PFSK-1 (cell line): ENCODE results near the gene SLC25A47.

Experiments
- FOXP2 ChIP-seq: optimal IDR thresholded peaks from 2 replicates; pipeline ENCODE3; 2011; ENCODE audit warnings: borderline replicate concordance, control low read depth, inconsistent platforms; ENCODE audit not compliant: insufficient read depth; ENCODE audit errors: extremely low read length, extremely low read depth
- POLR2AphosphoS5 ChIP-seq: IDR thresholded peaks from 2 replicates; pipeline ENCODE4 v1.6.1; 2012; ENCODE audit warnings: low read depth, mild to moderate bottlenecking, control low read depth, low read length, moderate library complexity
- REST ChIP-seq, 2 experiments: IDR thresholded peaks; 2 replicates each; pipeline versions ENCODE4 v1.6.1 to v1.8.0; 2011 to 2012; ENCODE audit warnings: low read depth in 2 of 2, low read length in 2 of 2, control low read depth in 1 of 2, inconsistent platforms in 1 of 2, mild to moderate bottlenecking in 1 of 2, moderate library complexity in 1 of 2; ENCODE audit not compliant: insufficient read depth in 1 of 2
- SIN3A ChIP-seq: IDR thresholded peaks from 2 replicates; pipeline ENCODE4 v1.6.1; 2012; ENCODE audit warnings: mild to moderate bottlenecking, low read length, moderate library complexity, borderline replicate concordance; ENCODE audit not compliant: insufficient read depth
- TAF1 ChIP-seq: IDR thresholded peaks from 2 replicates; pipeline ENCODE4 v1.6.1; 2012; ENCODE audit warnings: low read length, control low read depth, borderline replicate concordance; ENCODE audit not compliant: insufficient read depth

SLC25A47 gene

GRCh38 chr14:100329233-100330006, 6.3 kb downstream of the SLC25A47 start:
- TF ChIP-seq POLR2AphosphoS5 (no peak), TAF1 (no peak), SIN3A (no peak), REST (IDR thresholded peaks at IDR 0.05; ENCODE audit: insufficient read depth in 1 of 2, low read depth in 2 of 2, low read length in 2 of 2) (no peak), FOXP2 (no peak)

DNA sequence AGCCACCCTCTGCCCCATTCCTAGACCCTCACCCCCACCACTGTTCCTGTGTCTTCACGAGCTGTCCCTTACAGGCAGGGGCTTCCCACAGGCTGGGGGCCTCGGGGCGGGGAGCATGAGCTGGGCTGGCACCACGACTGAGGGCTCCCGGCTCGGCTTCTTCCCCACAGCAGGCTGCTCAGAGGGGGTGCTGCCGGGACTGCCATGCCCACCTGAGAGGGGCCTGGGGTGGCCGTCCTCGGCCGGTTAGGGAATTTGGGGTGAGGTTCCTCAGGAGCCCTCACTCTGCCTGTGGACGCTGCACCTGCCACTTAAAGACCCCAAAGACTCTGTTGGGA, 6.8 kb downstream of the SLC25A47 start:
- TF ChIP-seq REST (IDR thresholded peaks at IDR 0.05; ENCODE audit: insufficient read depth in 1 of 2, low read depth in 2 of 2, low read length in 2 of 2) (no peak), FOXP2 (no peak), TAF1 (no peak), SIN3A (no peak), POLR2AphosphoS5 (no peak)

- no peak for TF ChIP-seq TAF1
- no peak for TF ChIP-seq FOXP2
- TF ChIP-seq POLR2AphosphoS5: no peak
- TF ChIP-seq SIN3A: no peak
Measured at GRCh38 chr14:100330388-100330931, 7.3 kb downstream of the SLC25A47 start.

DNA sequence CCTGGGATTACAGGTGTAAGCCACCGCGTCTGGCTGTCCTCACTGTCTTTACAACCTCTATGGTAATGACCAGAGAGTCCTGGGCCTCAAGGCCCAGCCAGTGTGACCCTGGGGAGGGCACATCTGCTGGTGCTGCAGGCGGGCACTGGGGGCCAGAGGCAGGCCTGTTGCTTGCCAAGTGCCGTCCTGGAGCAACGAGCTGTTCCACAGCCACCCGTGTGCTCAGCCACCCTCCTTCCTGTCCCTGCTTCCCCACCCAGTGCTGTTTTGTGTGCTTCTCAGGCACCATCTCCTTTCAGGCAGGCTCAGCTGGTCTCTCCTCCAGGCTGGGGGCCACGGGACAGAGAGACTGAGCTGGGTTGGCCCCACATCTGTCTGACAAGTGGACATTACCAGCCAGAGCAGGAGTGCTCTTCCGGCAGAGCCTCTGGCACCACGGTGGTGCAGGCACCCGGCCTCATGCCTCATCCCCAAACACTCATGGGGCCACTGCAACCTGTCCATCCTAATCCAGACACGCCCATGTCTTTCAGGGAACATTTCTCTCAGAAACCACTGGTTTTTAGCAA, 9.0 kb downstream of the SLC25A47 start:
- TF ChIP-seq POLR2AphosphoS5: no peak
- TF ChIP-seq TAF1: no peak
- TF ChIP-seq SIN3A: no peak
- no peak for TF ChIP-seq REST (IDR thresholded peaks at IDR 0.05; ENCODE audit: insufficient read depth in 1 of 2, low read depth in 2 of 2, low read length in 2 of 2)
- TF ChIP-seq FOXP2: no peak

DNA sequence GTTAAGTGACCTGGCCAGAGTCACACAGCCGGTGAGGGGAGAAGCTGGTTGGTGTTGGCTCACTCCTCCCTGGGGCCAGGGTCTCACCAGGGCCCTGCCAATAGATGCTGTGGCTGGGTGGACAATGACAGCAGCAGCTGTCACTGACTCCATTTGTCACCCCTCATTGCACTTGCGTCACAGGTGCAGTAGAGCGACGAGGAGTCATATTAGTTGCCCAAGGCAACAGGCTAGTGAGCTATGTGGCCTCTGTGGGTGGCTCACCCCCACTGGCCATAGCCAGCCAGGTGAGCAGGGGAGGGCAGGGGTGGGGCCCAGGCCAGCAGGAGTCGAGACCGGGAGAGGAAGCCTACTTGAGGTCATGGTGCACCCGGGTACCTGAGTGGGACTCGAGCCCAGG, 9.7 kb downstream of the SLC25A47 start:
- no peak for TF ChIP-seq POLR2AphosphoS5
- no peak for TF ChIP-seq REST (IDR thresholded peaks at IDR 0.05; ENCODE audit: insufficient read depth in 1 of 2, low read depth in 2 of 2, low read length in 2 of 2)
- TF ChIP-seq TAF1: no peak
